GM12878 (cell line): Measurements from ENCODE around the gene ZNF280D. TPM values are rescaled to one million over a fixed set of nuclear protein-coding genes. Genes with fewer than 3 reads are reported as not detected.
A peak's percentile ranks its signal among the peaks of the same experiment; 100 is the strongest.

Experiments
- CBX3 ChIP-seq: fragments of 200-600 bp; sonication (generic); IDR thresholded peaks from 2 replicates; pipeline ENCODE4 v1.6.1; 2016; ENCODE audit warnings: low read depth, borderline replicate concordance
- CHD2 ChIP-seq: IDR thresholded peaks from 2 replicates; pipeline ENCODE4 v1.6.1; 2011; ENCODE audit warnings: low read depth, low read length, improper control_type of control experiment, borderline replicate concordance
- E2F4 ChIP-seq: IDR thresholded peaks from 2 replicates; pipeline ENCODE4 v1.6.1; 2012; ENCODE audit warnings: low read depth, low read length, improper control_type of control experiment
- GABPA ChIP-seq: IDR thresholded peaks from 2 replicates; pipeline ENCODE4 v1.6.1; 2014; ENCODE audit warnings: antibody characterized with exemption, low read depth, mild to moderate bottlenecking, inconsistent platforms
- HDAC6 ChIP-seq: fragments of 200-600 bp; sonication (generic); IDR thresholded peaks from one replicate; pipeline ENCODE4 v1.8.0; 2017; ENCODE audit warnings: antibody characterized with exemption; ENCODE audit not compliant: unreplicated experiment
- LARP7 ChIP-seq: fragments of 450-650 bp; IDR thresholded peaks from 2 replicates; pipeline ENCODE4 v1.6.1; 2017; ENCODE audit warnings: mild to moderate bottlenecking
- MYC ChIP-seq: IDR thresholded peaks from 2 replicates; pipeline ENCODE4 v1.6.1; 2011; ENCODE audit warnings: mild to moderate bottlenecking, low read length, moderate library complexity, inconsistent platforms; ENCODE audit not compliant: insufficient read depth, insufficient replicate concordance, insufficient read length, severe bottlenecking
- NR2C2 ChIP-seq: IDR thresholded peaks from 2 replicates; pipeline ENCODE4 v1.6.1; 2011; ENCODE audit warnings: borderline replicate concordance, low read depth; ENCODE audit not compliant: control insufficient read depth, insufficient read length
- NRF1 ChIP-seq: conservative IDR thresholded peaks from 2 replicates; pipeline ENCODE4 v1.6.1; 2011; ENCODE audit warnings: mild to moderate bottlenecking, low read depth, low read length, improper control_type of control experiment
- PML ChIP-seq: IDR thresholded peaks from 2 replicates; pipeline ENCODE4 v1.6.1; 2012; ENCODE audit warnings: low read length, inconsistent platforms
- POLR2A ChIP-seq: IDR thresholded peaks from 2 replicates; pipeline ENCODE4 v1.6.1; 2011; ENCODE audit warnings: low read depth, mild to moderate bottlenecking, low read length
- RELA ChIP-seq: fragments of 450-650 bp; IDR thresholded peaks from 2 replicates; pipeline ENCODE4 v1.8.0; 2014; ENCODE audit warnings: borderline replicate concordance; ENCODE audit not compliant: partially characterized antibody
- STAT1 ChIP-seq: fragments of 450-650 bp; conservative IDR thresholded peaks from 2 replicates; pipeline ENCODE4 v1.6.1; 2014; ENCODE audit warnings: antibody characterized with exemption, mild to moderate bottlenecking
- STAT3 ChIP-seq: IDR thresholded peaks from 2 replicates; pipeline ENCODE4 v1.6.1; 2011; ENCODE audit warnings: low read depth, low read length, improper control_type of control experiment
- TAF1 ChIP-seq: IDR thresholded peaks from 2 replicates; pipeline ENCODE4 v1.6.1; 2011; ENCODE audit warnings: mild to moderate bottlenecking, low read depth, low read length, borderline replicate concordance
- TBL1XR1 ChIP-seq: IDR thresholded peaks from 2 replicates; pipeline ENCODE4 v1.6.1; 2012; ENCODE audit warnings: low read depth, low read length, improper control_type of control experiment
- ZNF207 ChIP-seq: fragments of 450-650 bp; IDR thresholded peaks from 2 replicates; pipeline ENCODE4 v1.6.1; 2014; ENCODE audit warnings: antibody characterized with exemption, mild to moderate bottlenecking, borderline replicate concordance
- polyA plus RNA-seq, 11 experiments: library from polyadenylated mRNA; depleted of rRNA in 4 of 11; unstranded in 6 of 11; stranded (reverse) in 5 of 11; fragments of >200 nt; fragmentation: Nextera tagmentation in 4 of 11; fragmentation: Illumina TruSeq in 1 of 11; extraction: Ambion mirVana in 4 of 11; extraction: Trizol in 1 of 11; gene quantifications; 1 replicate in 1 of 11; 2 replicates in 10 of 11; pipeline versions ENCODE4 v1.2.1 to v1.2.3, GENCODE V29; 2011 to 2016; ENCODE audit warnings: inconsistent platforms in 2 of 11, missing spikeins in 2 of 11, low read depth in 1 of 11
- total RNA-seq, 4 experiments: library from RNA; depleted of rRNA in 3 of 4; stranded (reverse); fragments of >200 nt in 3 of 4; fragmentation: Illumina TruSeq in 1 of 4; extraction: Trizol in 1 of 4; gene quantifications; 2 replicates each; pipeline versions ENCODE4 v1.2.1 to v1.2.3, GENCODE V29; 2013 to 2021
- TF ChIP-seq, protein P1 (sequence below): fragments of 450-650 bp; IDR thresholded peaks from 2 replicates; pipeline ENCODE4 v1.6.1; 2017; ENCODE audit warnings: mild to moderate bottlenecking
- TF ChIP-seq, protein P2 (sequence below): IDR thresholded peaks from 2 replicates; pipeline ENCODE4 v1.6.1; 2012; ENCODE audit warnings: mild to moderate bottlenecking, low read depth, low read length
- TF ChIP-seq, protein P3 (sequence below): fragments of 450-650 bp; IDR thresholded peaks from 2 replicates; pipeline ENCODE4 v1.6.1; 2017; ENCODE audit warnings: antibody characterized with exemption, mild to moderate bottlenecking, moderate library complexity

Gene ZNF280D
- total and polyA plus RNA-seq, 10 of the 15 experiments (the other 5 are each of a cell fraction or from before 2014, with no cell fraction given): 5.6 to 18.6 (median 8.6) TPM

- TF ChIP-seq, protein P1, sequence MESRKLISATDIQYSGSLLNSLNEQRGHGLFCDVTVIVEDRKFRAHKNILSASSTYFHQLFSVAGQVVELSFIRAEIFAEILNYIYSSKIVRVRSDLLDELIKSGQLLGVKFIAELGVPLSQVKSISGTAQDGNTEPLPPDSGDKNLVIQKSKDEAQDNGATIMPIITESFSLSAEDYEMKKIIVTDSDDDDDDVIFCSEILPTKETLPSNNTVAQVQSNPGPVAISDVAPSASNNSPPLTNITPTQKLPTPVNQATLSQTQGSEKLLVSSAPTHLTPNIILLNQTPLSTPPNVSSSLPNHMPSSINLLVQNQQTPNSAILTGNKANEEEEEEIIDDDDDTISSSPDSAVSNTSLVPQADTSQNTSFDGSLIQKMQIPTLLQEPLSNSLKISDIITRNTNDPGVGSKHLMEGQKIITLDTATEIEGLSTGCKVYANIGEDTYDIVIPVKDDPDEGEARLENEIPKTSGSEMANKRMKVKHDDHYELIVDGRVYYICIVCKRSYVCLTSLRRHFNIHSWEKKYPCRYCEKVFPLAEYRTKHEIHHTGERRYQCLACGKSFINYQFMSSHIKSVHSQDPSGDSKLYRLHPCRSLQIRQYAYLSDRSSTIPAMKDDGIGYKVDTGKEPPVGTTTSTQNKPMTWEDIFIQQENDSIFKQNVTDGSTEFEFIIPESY: peak; percentile 28; the same call in 1 of the 2 replicates
- TF ChIP-seq, protein P2, sequence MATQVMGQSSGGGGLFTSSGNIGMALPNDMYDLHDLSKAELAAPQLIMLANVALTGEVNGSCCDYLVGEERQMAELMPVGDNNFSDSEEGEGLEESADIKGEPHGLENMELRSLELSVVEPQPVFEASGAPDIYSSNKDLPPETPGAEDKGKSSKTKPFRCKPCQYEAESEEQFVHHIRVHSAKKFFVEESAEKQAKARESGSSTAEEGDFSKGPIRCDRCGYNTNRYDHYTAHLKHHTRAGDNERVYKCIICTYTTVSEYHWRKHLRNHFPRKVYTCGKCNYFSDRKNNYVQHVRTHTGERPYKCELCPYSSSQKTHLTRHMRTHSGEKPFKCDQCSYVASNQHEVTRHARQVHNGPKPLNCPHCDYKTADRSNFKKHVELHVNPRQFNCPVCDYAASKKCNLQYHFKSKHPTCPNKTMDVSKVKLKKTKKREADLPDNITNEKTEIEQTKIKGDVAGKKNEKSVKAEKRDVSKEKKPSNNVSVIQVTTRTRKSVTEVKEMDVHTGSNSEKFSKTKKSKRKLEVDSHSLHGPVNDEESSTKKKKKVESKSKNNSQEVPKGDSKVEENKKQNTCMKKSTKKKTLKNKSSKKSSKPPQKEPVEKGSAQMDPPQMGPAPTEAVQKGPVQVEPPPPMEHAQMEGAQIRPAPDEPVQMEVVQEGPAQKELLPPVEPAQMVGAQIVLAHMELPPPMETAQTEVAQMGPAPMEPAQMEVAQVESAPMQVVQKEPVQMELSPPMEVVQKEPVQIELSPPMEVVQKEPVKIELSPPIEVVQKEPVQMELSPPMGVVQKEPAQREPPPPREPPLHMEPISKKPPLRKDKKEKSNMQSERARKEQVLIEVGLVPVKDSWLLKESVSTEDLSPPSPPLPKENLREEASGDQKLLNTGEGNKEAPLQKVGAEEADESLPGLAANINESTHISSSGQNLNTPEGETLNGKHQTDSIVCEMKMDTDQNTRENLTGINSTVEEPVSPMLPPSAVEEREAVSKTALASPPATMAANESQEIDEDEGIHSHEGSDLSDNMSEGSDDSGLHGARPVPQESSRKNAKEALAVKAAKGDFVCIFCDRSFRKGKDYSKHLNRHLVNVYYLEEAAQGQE: no peak
- TF ChIP-seq ZNF207: 0 out of 2 replicates have a peak, but pooled peaks have one; percentile 25
- TF ChIP-seq, protein P3, sequence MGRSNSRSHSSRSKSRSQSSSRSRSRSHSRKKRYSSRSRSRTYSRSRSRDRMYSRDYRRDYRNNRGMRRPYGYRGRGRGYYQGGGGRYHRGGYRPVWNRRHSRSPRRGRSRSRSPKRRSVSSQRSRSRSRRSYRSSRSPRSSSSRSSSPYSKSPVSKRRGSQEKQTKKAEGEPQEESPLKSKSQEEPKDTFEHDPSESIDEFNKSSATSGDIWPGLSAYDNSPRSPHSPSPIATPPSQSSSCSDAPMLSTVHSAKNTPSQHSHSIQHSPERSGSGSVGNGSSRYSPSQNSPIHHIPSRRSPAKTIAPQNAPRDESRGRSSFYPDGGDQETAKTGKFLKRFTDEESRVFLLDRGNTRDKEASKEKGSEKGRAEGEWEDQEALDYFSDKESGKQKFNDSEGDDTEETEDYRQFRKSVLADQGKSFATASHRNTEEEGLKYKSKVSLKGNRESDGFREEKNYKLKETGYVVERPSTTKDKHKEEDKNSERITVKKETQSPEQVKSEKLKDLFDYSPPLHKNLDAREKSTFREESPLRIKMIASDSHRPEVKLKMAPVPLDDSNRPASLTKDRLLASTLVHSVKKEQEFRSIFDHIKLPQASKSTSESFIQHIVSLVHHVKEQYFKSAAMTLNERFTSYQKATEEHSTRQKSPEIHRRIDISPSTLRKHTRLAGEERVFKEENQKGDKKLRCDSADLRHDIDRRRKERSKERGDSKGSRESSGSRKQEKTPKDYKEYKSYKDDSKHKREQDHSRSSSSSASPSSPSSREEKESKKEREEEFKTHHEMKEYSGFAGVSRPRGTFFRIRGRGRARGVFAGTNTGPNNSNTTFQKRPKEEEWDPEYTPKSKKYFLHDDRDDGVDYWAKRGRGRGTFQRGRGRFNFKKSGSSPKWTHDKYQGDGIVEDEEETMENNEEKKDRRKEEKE: peak; percentile 17; the same call in 1 of the 2 replicates
- TF ChIP-seq STAT3: no peak
- peak; percentile 25 for TF ChIP-seq RELA
- TF ChIP-seq PML: no peak
- TF ChIP-seq POLR2A: peak; percentile 92
- TF ChIP-seq GABPA: no peak
- TF ChIP-seq E2F4: no peak
- no peak for TF ChIP-seq CHD2
- no peak for TF ChIP-seq NRF1
- peak; percentile 61; the same call in 1 of the 2 replicates for TF ChIP-seq LARP7
- TF ChIP-seq MYC: no peak
- TF ChIP-seq CBX3: no peak
- no peak for TF ChIP-seq HDAC6
- 0 out of 2 replicates have a peak, but pooled peaks have one; percentile 27 for TF ChIP-seq TBL1XR1
- peak; percentile 53; the same call in 1 of the 2 replicates for TF ChIP-seq TAF1
- no peak for TF ChIP-seq STAT1
- TF ChIP-seq NR2C2: no peak
Observed at GRCh38 chr15:56733136-56734012, at the start of gene ZNF280D (continued).
